ENCODE results near the gene METTL1.
"Not testable (repeated sequence)": the region's sequence is repeated elsewhere in the genome, so short reads cannot be mapped to it uniquely, and the experiment has no call there.

METTL1 gene

DNA sequence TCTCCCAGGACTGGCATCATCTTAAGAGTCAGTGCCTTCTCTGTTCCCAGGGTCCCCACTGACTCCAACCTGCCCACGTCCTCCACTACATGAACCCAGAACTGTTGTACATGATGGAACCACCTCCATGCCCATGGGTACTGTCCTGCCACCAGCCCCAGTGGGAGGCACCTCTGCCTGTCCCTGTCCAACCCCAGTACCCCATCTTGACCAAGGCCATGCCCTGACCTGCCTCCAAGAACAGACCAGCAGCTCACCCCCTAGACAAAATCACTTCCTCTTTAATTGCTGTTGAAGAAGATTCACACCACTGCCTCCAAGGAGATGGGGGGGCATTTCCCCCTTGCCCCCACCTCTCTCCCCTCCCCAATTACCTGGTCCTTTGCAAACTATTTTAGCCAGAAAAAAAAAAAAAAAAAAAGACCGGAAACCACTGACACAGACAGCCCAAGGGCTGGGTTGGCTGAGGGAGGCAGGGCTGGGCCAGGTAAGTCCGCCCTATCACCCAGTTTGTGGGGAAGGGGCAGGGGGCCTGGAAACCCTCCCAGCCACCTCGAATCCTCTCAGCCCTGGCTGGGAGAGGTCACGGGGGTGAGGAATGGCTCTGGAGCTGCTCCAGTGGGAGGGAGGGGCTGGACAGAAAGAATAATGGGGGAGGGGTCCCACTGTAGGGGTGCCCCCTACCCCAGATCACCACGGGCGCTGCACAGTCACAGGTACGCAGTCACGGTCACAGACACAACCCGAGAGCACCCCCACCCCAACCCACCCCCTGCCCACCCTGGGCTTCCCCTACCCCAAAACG is 46.8 kb downstream of the METTL1 start:
- DNase-seq (ENCODE audit: low read depth in 4 of 4, low spot score in 1 of 4): no peak

- DNase-seq (ENCODE audit: low read depth in 4 of 4, low spot score in 1 of 4): no peak
These were observed 47.6 kb downstream of the METTL1 start for GRCh38 chr12:57724003-57724935.

DNA sequence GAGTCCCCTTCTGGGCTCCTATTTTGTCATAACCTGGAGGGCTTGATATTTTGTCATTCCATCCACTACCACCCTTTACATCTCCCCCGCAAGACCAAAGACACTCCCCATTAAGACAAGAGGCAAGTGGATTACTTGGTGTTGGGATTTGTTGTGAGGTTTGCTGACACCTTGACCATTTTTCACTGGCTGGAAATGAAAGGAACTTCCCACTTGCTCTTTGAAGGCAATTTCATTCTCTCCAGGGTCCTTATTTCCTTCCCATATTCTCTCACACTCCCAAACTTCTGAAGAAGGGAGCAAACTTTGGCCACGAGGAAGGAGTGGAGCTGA is 48.3 kb downstream of the METTL1 start:
- no peak for DNase-seq (ENCODE audit: low read depth in 4 of 4, low spot score in 1 of 4)

GRCh38 chr12:57722716-57723629 is 48.9 kb downstream of the METTL1 start:
- no peak for DNase-seq (ENCODE audit: low read depth in 4 of 4, low spot score in 1 of 4)

DNA sequence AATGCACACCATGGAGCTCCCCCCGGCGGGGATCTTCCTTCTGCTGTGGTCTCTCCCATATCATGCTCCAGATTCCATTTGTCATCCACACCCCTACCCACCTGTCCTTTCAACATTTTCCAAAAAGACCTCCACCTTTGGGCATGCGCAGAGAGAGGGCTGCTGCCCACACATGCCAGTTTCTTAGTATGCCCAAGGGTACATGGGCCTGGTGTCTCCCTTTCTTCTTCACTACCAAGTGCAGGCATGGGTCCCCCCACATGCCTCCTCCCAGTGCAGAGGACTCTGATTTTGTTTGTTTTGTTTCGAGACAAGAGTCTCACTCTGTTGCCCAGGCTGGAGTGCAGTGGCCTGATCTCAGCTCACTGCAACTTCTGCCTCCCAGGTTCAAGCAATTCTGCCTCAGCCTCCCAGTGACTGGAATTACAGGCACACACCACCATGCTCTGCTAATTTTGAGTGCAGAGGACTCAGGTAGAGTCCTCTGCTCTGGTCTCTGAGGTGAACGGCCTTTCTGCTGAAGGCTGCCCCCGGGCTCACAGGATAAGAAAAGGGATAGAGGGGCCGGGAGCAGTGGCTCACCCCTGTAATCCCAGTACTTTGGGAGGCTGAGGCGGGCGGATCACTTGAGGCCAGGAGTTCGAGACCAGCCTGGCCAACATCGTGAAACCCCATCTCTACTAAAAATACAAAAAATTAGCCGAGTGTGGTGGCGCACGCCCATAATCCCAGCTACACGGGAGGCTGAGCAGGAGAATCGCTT is 49.9 kb downstream of the METTL1 start:
- DNase-seq (ENCODE audit: low read depth in 4 of 4, low spot score in 1 of 4): not testable (repeated sequence)

- DNase-seq (ENCODE audit: low read depth in 4 of 4, low spot score in 1 of 4): no peak
These were observed 51.0 kb downstream of the METTL1 start for GRCh38 chr12:57720606-57721595.

GRCh38 chr12:57719777-57720605 is 51.9 kb downstream of the METTL1 start:
- no peak for DNase-seq (ENCODE audit: low read depth in 4 of 4, low spot score in 1 of 4)

- DNase-seq (ENCODE audit: low read depth in 4 of 4, low spot score in 1 of 4): no peak
These were observed 53.0 kb downstream of the METTL1 start for GRCh38 chr12:57718641-57719528.
